ENCODE measurements around the gene GMDS. TPM values are rescaled to one million over a fixed set of nuclear protein-coding genes. Genes with fewer than 3 reads are reported as not detected.

The GMDS gene
- total RNA-seq, 1 donor from 2014 or later: 27.0 TPM

DNA sequence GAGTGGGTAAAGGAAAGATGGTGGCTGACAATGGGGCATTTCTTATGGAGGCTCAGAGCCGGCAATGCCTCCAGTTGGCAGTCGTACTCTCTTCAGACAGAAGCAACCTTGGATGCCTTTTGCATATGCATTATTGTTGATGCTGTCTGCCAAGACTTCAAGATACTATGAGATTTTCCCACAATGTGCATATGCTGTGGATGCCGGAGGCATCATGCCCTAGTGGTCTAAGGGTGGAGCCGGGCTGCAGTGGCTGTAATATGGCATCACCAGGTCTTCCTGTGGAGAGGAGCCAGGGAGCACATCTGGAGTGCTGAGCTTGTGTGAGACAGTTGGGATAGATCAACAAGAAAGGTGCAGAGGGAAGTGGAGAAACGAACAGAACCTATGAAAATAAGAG, 530.8 kb downstream of the GMDS start:
- H3K27me3 ChIP-seq (ENCODE audit: control insufficient read depth, insufficient read depth, low read length): no peaks in the 10 kb centered on the region
- no peak for DNase-seq (ENCODE audit: low read depth)
- no peaks in the 10 kb centered on the region for H3K36me3 ChIP-seq (ENCODE audit: control insufficient read depth, insufficient read depth, low read length)
- no peak overlapping the region for H3K4me3 ChIP-seq (ENCODE audit: low read depth, low read length)
- TF ChIP-seq CTCF (IDR thresholded peaks at IDR 0.05; ENCODE audit: insufficient read depth, low read length, poor library complexity, severe bottlenecking): no peak

DNA sequence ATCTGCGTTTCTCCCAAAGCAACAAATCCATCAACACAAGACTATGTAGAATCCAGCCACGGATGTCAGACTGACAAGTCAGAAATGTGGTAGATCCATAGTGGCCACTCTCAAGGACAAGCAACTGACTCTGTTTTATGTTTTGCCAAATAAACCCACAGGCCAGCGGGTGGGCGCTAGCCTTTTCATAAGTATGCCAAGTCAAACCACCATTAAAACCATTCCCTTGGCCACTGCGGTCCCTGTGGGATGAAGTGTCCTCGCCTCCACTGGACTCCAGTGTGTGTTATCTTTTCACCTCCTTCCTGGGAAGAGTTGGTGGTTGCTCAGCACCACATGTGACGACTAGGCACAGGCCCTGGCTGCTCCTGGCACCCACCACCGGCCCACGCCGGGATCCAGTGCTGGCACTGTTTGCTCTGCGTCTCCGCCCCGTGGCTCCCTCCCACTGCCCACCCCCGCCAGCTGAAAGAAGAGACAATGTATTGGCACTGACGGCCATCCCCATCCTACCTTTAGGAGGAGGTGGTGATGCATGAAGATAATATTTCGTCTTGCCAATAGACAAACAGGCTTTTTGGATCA, 532.3 kb downstream of the GMDS start:
- Histone ChIP-seq H3K36me3 (ENCODE audit: control insufficient read depth, insufficient read depth, low read length) (no peaks in the 10 kb centered on the region), H3K4me3 (ENCODE audit: low read depth, low read length) (no peak overlapping the region), H3K27me3 (ENCODE audit: control insufficient read depth, insufficient read depth, low read length) (no peaks in the 10 kb centered on the region)
- TF ChIP-seq CTCF (IDR thresholded peaks at IDR 0.05; ENCODE audit: insufficient read depth, low read length, poor library complexity, severe bottlenecking): no peak
- no peak for DNase-seq (ENCODE audit: low read depth)

DNA sequence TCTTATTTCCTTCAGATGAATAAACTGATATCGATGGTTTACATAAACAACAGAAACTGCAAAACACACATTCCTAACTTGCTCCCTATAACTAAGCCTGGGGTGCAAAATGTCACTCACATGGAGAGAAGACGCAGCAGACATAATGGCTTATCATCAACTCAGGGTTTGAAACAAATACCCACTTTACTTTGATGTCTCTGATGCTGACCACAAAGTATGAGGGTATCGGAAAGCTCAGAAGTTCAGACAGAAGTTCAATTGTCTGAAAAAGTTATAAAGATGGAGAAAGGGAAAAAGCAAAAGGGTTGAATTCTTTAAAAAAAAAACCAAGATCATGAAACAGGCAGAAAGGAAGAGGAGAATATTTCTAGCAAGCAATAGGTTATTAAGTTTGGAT, 533.0 kb downstream of the GMDS start:
- Histone ChIP-seq H3K36me3 (ENCODE audit: control insufficient read depth, insufficient read depth, low read length) (no peaks in the 10 kb centered on the region), H3K4me3 (ENCODE audit: low read depth, low read length) (no peak overlapping the region), H3K27me3 (ENCODE audit: control insufficient read depth, insufficient read depth, low read length) (no peaks in the 10 kb centered on the region)
- no peak for DNase-seq (ENCODE audit: low read depth)
- TF ChIP-seq CTCF (IDR thresholded peaks at IDR 0.05; ENCODE audit: insufficient read depth, low read length, poor library complexity, severe bottlenecking): no peak

GRCh38 chr6:1711136-1711535, 534.3 kb downstream of the GMDS start:
- Histone ChIP-seq H3K27me3 (ENCODE audit: control insufficient read depth, insufficient read depth, low read length) (no peaks in the 10 kb centered on the region), H3K36me3 (ENCODE audit: control insufficient read depth, insufficient read depth, low read length) (no peaks in the 10 kb centered on the region), H3K4me3 (ENCODE audit: low read depth, low read length) (no peak overlapping the region)
- TF ChIP-seq CTCF (IDR thresholded peaks at IDR 0.05; ENCODE audit: insufficient read depth, low read length, poor library complexity, severe bottlenecking): no peak
- no peak for DNase-seq (ENCODE audit: low read depth)

- no peak overlapping the region for H3K4me3 ChIP-seq (ENCODE audit: low read depth, low read length)
- no peak for DNase-seq (ENCODE audit: low read depth)
- no peaks in the 10 kb centered on the region for H3K36me3 ChIP-seq (ENCODE audit: control insufficient read depth, insufficient read depth, low read length)
- TF ChIP-seq CTCF (IDR thresholded peaks at IDR 0.05; ENCODE audit: insufficient read depth, low read length, poor library complexity, severe bottlenecking): no peak
- H3K27me3 ChIP-seq (ENCODE audit: control insufficient read depth, insufficient read depth, low read length): no peaks in the 10 kb centered on the region
Measured at GRCh38 chr6:1709234-1709641, 536.2 kb downstream of the GMDS start.

GRCh38 chr6:1708820-1709219, 536.6 kb downstream of the GMDS start:
- TF ChIP-seq CTCF (IDR thresholded peaks at IDR 0.05; ENCODE audit: insufficient read depth, low read length, poor library complexity, severe bottlenecking): no peak
- H3K4me3 ChIP-seq (ENCODE audit: low read depth, low read length): no peak overlapping the region
- no peaks in the 10 kb centered on the region for H3K27me3 ChIP-seq (ENCODE audit: control insufficient read depth, insufficient read depth, low read length)
- no peak for DNase-seq (ENCODE audit: low read depth)
- no peaks in the 10 kb centered on the region for H3K36me3 ChIP-seq (ENCODE audit: control insufficient read depth, insufficient read depth, low read length)

Measured in kidney epithelial cell (primary cell).